Mesenchymal stem cell (in vitro differentiated cells and primary cell): ENCODE results near the gene ADARB2.
A peak's percentile ranks its signal among the peaks of the same experiment; 100 is the strongest.

Experiments
- DNase-seq: peaks from one replicate; pipeline ENCODE4 v3.0.0-alpha.2; 2013
- H2AFZ ChIP-seq: one replicate; pipeline ENCODE4 v1.6.1; 2013; ENCODE audit warnings: low read depth, mild to moderate bottlenecking, control low read depth, inconsistent platforms, low read length, moderate library complexity
- H2AK5ac ChIP-seq: 2 replicates; pipeline ENCODE4 v1.6.1; 2013; ENCODE audit warnings: low read length, moderate library complexity, mild to moderate bottlenecking, inconsistent platforms; ENCODE audit not compliant: severe bottlenecking
- H2BK120ac ChIP-seq: one replicate; pipeline ENCODE4 v1.6.1; 2013; ENCODE audit warnings: low read depth, mild to moderate bottlenecking, inconsistent platforms, low read length, moderate library complexity
- H2BK12ac ChIP-seq, 2 experiments: one replicate each; pipeline ENCODE4 v1.6.1; 2013; ENCODE audit warnings: inconsistent platforms in 2 of 2, low read length in 2 of 2, mild to moderate bottlenecking in 2 of 2, moderate library complexity in 2 of 2, control low read depth in 1 of 2
- H2BK15ac ChIP-seq: one replicate; pipeline ENCODE4 v1.6.1; 2013; ENCODE audit warnings: mild to moderate bottlenecking, low read depth, inconsistent platforms; ENCODE audit not compliant: poor library complexity, severe bottlenecking
- H2BK5ac ChIP-seq: 2 replicates; pipeline ENCODE4 v1.6.1; 2013; ENCODE audit warnings: low read depth, mild to moderate bottlenecking, low read length, control low read depth, inconsistent platforms; ENCODE audit not compliant: poor library complexity, severe bottlenecking
- H3K14ac ChIP-seq, 2 experiments: one replicate each; pipeline ENCODE4 v1.6.1; 2013; ENCODE audit warnings: inconsistent platforms in 2 of 2, low read length in 2 of 2, control low read depth in 1 of 2, mild to moderate bottlenecking in 1 of 2, moderate library complexity in 1 of 2
- H3K18ac ChIP-seq, 2 experiments: one replicate each; pipeline ENCODE4 v1.6.1; 2013; ENCODE audit warnings: inconsistent platforms in 2 of 2, low read length in 2 of 2, control low read depth in 1 of 2, low read depth in 1 of 2, mild to moderate bottlenecking in 1 of 2
- H3K23ac ChIP-seq, 2 experiments: one replicate each; pipeline ENCODE4 v1.6.1; 2013; ENCODE audit warnings: inconsistent platforms in 2 of 2, low read length in 2 of 2, mild to moderate bottlenecking in 2 of 2, moderate library complexity in 2 of 2, control low read depth in 1 of 2
- H3K27ac ChIP-seq: 2 replicates; pipeline ENCODE4 v1.5.1; 2013; ENCODE audit warnings: mild to moderate bottlenecking, moderate library complexity, low read length, control low read depth, inconsistent platforms; ENCODE audit not compliant: poor library complexity, severe bottlenecking
- H3K27me3 ChIP-seq, 2 experiments: 2 replicates each; pipeline versions ENCODE4 v1.6.1 to v1.7.0; 2013; ENCODE audit warnings: low read length in 2 of 2, mild to moderate bottlenecking in 2 of 2, moderate library complexity in 2 of 2, control low read depth in 1 of 2, inconsistent platforms in 1 of 2; ENCODE audit not compliant: control insufficient read depth in 1 of 2, insufficient read depth in 1 of 2
- H3K36me3 ChIP-seq, 2 experiments: 2 replicates each; pipeline versions ENCODE4 v1.6.1 to v1.7.0; 2013; ENCODE audit warnings: low read length in 2 of 2, control low read depth in 1 of 2, inconsistent platforms in 1 of 2, low read depth in 1 of 2, mild to moderate bottlenecking in 1 of 2; ENCODE audit not compliant: insufficient read depth in 2 of 2, control insufficient read depth in 1 of 2
- H3K4ac ChIP-seq, 2 experiments: one replicate each; pipeline ENCODE4 v1.6.1; 2013; ENCODE audit warnings: inconsistent platforms in 2 of 2, low read length in 2 of 2, mild to moderate bottlenecking in 2 of 2, moderate library complexity in 2 of 2, control low read depth in 1 of 2, low read depth in 1 of 2
- H3K4me1 ChIP-seq: 2 replicates; pipeline ENCODE4 v1.6.1; 2013; ENCODE audit warnings: low read depth, low read length, control low read depth; ENCODE audit not compliant: control insufficient read depth, insufficient read depth
- H3K4me2 ChIP-seq: 2 replicates; pipeline ENCODE4 v1.6.1; 2013; ENCODE audit warnings: low read length, mild to moderate bottlenecking, inconsistent platforms; ENCODE audit not compliant: poor library complexity, severe bottlenecking
- H3K4me3 ChIP-seq, 2 experiments: 2 replicates each; pipeline versions ENCODE4 v1.5.1 to v1.7.0; 2013; ENCODE audit warnings: low read length in 2 of 2, mild to moderate bottlenecking in 2 of 2, control low read depth in 1 of 2, low read depth in 1 of 2; ENCODE audit not compliant: insufficient read depth in 1 of 2
- H3K79me1 ChIP-seq: replicated peaks from 2 replicates; pipeline ENCODE4 v1.6.1; 2013; ENCODE audit warnings: mild to moderate bottlenecking, control low read depth, low read length, inconsistent platforms; ENCODE audit not compliant: poor library complexity, severe bottlenecking
- H3K9ac ChIP-seq: 2 replicates; pipeline ENCODE4 v1.7.0; 2013; ENCODE audit warnings: mild to moderate bottlenecking, low read length, moderate library complexity
- H3K9me3 ChIP-seq: 2 replicates; pipeline ENCODE4 v1.7.0; 2013; ENCODE audit warnings: mild to moderate bottlenecking, low read length; ENCODE audit not compliant: control insufficient read depth
- H4K8ac ChIP-seq: one replicate; pipeline ENCODE4 v1.6.1; 2013; ENCODE audit warnings: inconsistent platforms, mild to moderate bottlenecking, low read length, moderate library complexity
- H4K91ac ChIP-seq: one replicate; pipeline ENCODE4 v1.6.1; 2013; ENCODE audit warnings: mild to moderate bottlenecking, low read length, inconsistent platforms
- WGBS: methylation state at CpG from one replicate; pipeline ENCODE4 v1.1.7; 2013; ENCODE audit warnings: mixed read lengths; 5-methylcytosine and 5-hydroxymethylcytosine counted together

Gene ADARB2

DNA sequence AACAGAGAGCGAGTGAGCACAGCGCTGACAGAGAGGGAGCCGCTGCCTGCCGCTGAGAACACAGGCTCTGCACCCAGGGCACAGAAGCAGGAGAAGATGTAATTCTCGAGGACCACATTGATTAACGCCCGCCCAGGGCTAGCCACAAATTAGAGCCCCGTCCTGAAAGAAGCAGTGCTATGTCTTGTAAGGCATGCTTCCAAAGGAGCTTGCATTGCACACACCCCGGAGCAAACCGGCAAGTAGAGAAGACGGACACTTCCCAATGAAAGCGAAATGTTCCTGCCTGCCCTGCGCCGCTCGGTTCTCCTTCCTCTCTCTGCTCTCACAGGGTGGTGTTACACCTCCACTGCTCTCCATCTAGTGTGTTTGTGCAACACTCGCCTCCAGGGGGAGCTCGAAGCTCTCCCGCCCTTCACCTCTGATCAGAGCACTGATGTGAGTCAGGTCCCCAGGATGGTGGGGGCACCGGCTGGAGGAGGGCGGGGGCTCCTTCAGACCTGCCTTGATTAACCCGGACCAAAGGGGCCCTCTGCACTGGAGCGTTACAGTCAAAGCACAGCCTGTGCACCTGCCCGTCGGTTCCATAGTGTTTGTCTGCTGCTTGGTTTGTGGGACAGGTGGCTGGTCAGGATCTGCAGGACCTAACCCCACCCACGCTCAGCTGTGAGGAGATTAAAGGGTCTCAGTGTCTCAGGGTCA, 316.5 kb downstream of the ADARB2 start:
- H3K14ac ChIP-seq = no peak overlapping the region
- no peak overlapping the region for H4K8ac ChIP-seq
- no peak overlapping the region for H3K18ac ChIP-seq
- no peaks in the 10 kb centered on the region for H3K36me3 ChIP-seq
- no peak overlapping the region for H3K27ac ChIP-seq
- no peak overlapping the region for H2AFZ ChIP-seq
- no peak overlapping the region for H4K91ac ChIP-seq
- H3K27me3 ChIP-seq = peaks cover 0 to 9% of the 10 kb centered on the region in 2 experiments
- no peak overlapping the region for H2BK120ac ChIP-seq
- H2AK5ac ChIP-seq = no peak overlapping the region
- peak; percentile 10 for DNase-seq
- no peak overlapping the region for H3K4ac ChIP-seq
- H3K4me3 ChIP-seq = no peak overlapping the region
- no peak overlapping the region for H3K23ac ChIP-seq
- H3K9ac ChIP-seq = no peak overlapping the region
- 7% methylated on average over 24 of the region's 25 CpGs for WGBS
- H2BK12ac ChIP-seq = no peak overlapping the region
- peak overlapping the region; percentile 77 for H3K4me2 ChIP-seq
- no peaks in the 10 kb centered on the region for H3K79me1 ChIP-seq
- H2BK15ac ChIP-seq = no peak overlapping the region
- H3K4me1 ChIP-seq = peaks cover 5% of the 10 kb centered on the region
- H2BK5ac ChIP-seq = no peak overlapping the region
- no peaks in the 10 kb centered on the region for H3K9me3 ChIP-seq

DNA sequence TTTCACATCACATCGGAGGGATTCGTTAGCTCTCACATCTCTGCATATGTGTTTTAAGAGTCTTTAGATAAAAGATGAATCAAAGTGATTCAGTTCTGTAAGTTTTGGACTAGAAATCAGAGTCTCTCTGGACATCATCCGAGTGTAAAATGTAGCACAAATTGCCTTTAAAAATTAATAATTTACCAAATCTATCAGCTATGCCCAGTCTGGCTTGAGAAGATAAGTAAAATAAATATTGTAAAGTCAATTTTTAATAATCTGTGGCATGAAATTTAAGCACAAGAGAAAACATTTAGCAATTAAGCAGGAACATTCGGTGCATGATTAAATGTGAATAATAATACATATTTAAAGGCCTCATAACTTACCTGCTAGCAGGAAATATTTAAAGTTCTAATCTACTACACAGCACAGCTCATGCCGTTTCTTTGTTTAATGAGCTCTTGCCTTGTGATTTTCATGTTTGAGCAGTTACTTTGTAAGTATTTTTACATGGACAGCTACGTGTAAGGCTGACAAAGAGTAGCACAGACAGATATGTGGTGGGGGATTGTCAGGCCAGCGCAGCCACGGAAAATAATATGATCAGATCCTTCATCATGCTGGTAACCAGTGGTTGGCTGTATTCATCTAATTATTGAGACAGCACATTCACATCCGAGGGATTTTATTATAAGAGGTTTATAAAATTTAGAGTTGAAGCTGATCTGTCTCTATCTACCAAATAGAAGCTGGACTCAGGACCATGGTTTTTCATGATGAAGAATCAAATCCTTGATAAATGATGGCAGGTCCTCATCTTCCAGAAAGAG, 317.3 kb downstream of the ADARB2 start:
- H3K14ac ChIP-seq = no peak overlapping the region
- no peaks in the 10 kb centered on the region for H3K9me3 ChIP-seq
- no peak overlapping the region for H2BK120ac ChIP-seq
- H3K18ac ChIP-seq = no peak overlapping the region
- H3K27ac ChIP-seq = no peak overlapping the region
- no peak overlapping the region for H2BK15ac ChIP-seq
- H2AFZ ChIP-seq = no peak overlapping the region
- no peak overlapping the region for H4K91ac ChIP-seq
- H3K4ac ChIP-seq = no peak overlapping the region
- peaks cover 5% of the 10 kb centered on the region for H3K4me1 ChIP-seq
- H3K23ac ChIP-seq = no peak overlapping the region
- no peak overlapping the region for H2BK5ac ChIP-seq
- no peak overlapping the region for H3K9ac ChIP-seq
- no peak overlapping the region for H2AK5ac ChIP-seq
- peaks cover 0 to 9% of the 10 kb centered on the region in 2 experiments for H3K27me3 ChIP-seq
- no peak overlapping the region for H4K8ac ChIP-seq
- no peak for DNase-seq
- H3K4me3 ChIP-seq = no peak overlapping the region
- H3K79me1 ChIP-seq = no peaks in the 10 kb centered on the region
- 83% methylated on average over 6 of the region's 9 CpGs for WGBS
- no peak overlapping the region for H3K4me2 ChIP-seq
- H2BK12ac ChIP-seq = no peak overlapping the region
- H3K36me3 ChIP-seq = no peaks in the 10 kb centered on the region

DNA sequence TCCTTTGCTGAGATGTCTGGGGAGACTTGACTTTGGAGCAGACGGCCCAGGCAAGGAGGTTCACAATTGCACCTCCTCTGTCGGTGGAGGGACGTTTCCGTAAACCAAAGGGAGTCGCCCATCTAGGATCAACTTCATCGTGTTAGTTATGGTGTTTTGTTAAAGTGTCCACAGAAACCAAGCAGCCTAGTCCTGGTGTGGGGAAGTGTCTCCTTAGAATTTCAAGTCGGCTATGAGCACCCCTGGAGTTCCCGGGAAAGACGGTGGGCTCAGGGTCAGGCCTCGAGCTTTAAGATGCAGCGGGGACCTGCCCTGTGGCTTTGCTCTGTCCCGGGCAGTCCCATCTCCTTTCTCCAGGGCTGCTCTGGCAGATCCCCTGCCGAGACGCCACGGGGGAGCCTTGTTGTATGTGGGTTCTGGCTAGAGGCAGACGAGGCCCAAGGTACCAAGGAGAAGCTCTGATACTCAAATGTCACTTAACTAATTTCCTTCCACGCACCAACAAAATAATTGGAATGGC, 319.2 kb downstream of the ADARB2 start:
- no peak overlapping the region for H3K4ac ChIP-seq
- no peak overlapping the region for H3K23ac ChIP-seq
- no peaks in the 10 kb centered on the region for H3K36me3 ChIP-seq
- H3K4me3 ChIP-seq = no peak overlapping the region
- H2BK5ac ChIP-seq = no peak overlapping the region
- H3K27me3 ChIP-seq = peaks cover 0 to 9% of the 10 kb centered on the region in 2 experiments
- no peak overlapping the region for H3K4me2 ChIP-seq
- no peak overlapping the region for H3K18ac ChIP-seq
- H3K4me1 ChIP-seq = peaks cover 5% of the 10 kb centered on the region
- 84% methylated on average over 17 of the region's 17 CpGs for WGBS
- DNase-seq = no peak
- H4K8ac ChIP-seq = no peak overlapping the region
- no peak overlapping the region for H2AK5ac ChIP-seq
- H3K9me3 ChIP-seq = no peaks in the 10 kb centered on the region
- H2BK12ac ChIP-seq = no peak overlapping the region
- H3K79me1 ChIP-seq = no peaks in the 10 kb centered on the region
- no peak overlapping the region for H2AFZ ChIP-seq
- H4K91ac ChIP-seq = no peak overlapping the region
- H3K14ac ChIP-seq = no peak overlapping the region
- H2BK120ac ChIP-seq = no peak overlapping the region
- no peak overlapping the region for H2BK15ac ChIP-seq
- H3K27ac ChIP-seq = no peak overlapping the region
- H3K9ac ChIP-seq = no peak overlapping the region

DNA sequence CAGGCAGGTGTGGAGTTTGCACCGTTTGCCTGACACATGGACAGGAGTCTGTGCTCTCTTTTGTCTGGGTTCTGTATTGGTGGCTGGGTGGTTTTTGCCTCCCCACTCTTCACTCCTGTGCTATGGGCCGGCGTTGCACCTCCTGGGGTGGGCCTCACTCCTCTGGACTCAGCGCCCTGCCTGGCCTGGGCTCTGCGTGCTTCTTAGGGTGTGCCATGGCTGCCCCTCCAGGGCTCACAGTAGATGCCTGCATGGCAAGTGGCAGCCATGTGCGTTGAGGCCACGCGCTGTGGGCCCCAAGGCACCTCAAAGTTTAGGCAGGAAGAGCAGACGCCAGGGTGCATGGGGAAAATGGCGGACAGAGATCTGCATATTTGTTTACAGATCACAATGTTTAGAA, 319.8 kb downstream of the ADARB2 start:
- Histone ChIP-seq H3K9ac (no peak overlapping the region), H3K4me2 (no peak overlapping the region), H3K18ac (no peak overlapping the region), H4K8ac (no peak overlapping the region), H3K14ac (no peak overlapping the region), H3K4ac (no peak overlapping the region), H2AFZ (no peak overlapping the region), H3K36me3 (no peaks in the 10 kb centered on the region), H3K27me3 (peaks cover 0 to 9% of the 10 kb centered on the region in 2 experiments), H3K27ac (no peak overlapping the region), H2BK15ac (no peak overlapping the region), H4K91ac (no peak overlapping the region), H3K4me3 (no peak overlapping the region), H3K4me1 (peaks cover 5% of the 10 kb centered on the region), H2BK120ac (no peak overlapping the region), H3K9me3 (no peaks in the 10 kb centered on the region), H3K79me1 (no peaks in the 10 kb centered on the region), H3K23ac (no peak overlapping the region), H2AK5ac (no peak overlapping the region), H2BK5ac (no peak overlapping the region), H2BK12ac (no peak overlapping the region)
- WGBS = 90% methylated on average over 10 of the region's 10 CpGs
- no peak for DNase-seq
